ENCODE results near the gene PRKCA. TPM values are rescaled to one million over a fixed set of nuclear protein-coding genes. Genes with fewer than 3 reads are reported as not detected.

Gene PRKCA
- total RNA-seq, 2 donors from 2014 or later, result 8.3 to 26.5 TPM

GRCh38 chr17:66783656-66784381 is 481.4 kb downstream of the PRKCA start:
- H3K4me1 ChIP-seq (replicated peaks), result no peaks in the 10 kb centered on the region
- intact Hi-C loops (cut with DNase I), result no loop called here
- H3K36me3 ChIP-seq, result no peaks in the 10 kb centered on the region
- no peak for DNase-seq (ENCODE audit: low spot score)
- no peak overlapping the region for H3K4me3 ChIP-seq
- WGBS, result 94% methylated on average over 17 of the region's 17 CpGs
- no peak overlapping the region for H3K27ac ChIP-seq
- H3K9me3 ChIP-seq, result no peaks in the 10 kb centered on the region
- no peaks in the 10 kb centered on the region for H3K27me3 ChIP-seq (replicated peaks; ENCODE audit: insufficient read depth)
- TF ChIP-seq POLR2AphosphoS5 (IDR thresholded peaks at IDR 0.05) (no peak), CTCF (IDR thresholded peaks at IDR 0.05) (no peak)

GRCh38 chr17:66784621-66785364 is 482.4 kb downstream of the PRKCA start:
- no peaks in the 10 kb centered on the region for H3K27me3 ChIP-seq (replicated peaks; ENCODE audit: insufficient read depth)
- DNase-seq (ENCODE audit: low spot score), result no peak
- TF ChIP-seq POLR2AphosphoS5 (IDR thresholded peaks at IDR 0.05), result no peak
- no peak for TF ChIP-seq CTCF (IDR thresholded peaks at IDR 0.05)
- TF ChIP-seq POLR2A (IDR thresholded peaks at IDR 0.05), result no peak
- no peaks in the 10 kb centered on the region for H3K4me1 ChIP-seq (replicated peaks)
- 74% methylated on average over 11 of the region's 11 CpGs for WGBS
- H3K9me3 ChIP-seq, result no peaks in the 10 kb centered on the region
- no peak overlapping the region for H3K27ac ChIP-seq
- H3K36me3 ChIP-seq, result no peaks in the 10 kb centered on the region
- intact Hi-C loops (cut with DNase I), result no loop called here
- no peak overlapping the region for H3K4me3 ChIP-seq

- Histone ChIP-seq H3K4me1 (replicated peaks) (no peaks in the 10 kb centered on the region), H3K36me3 (no peaks in the 10 kb centered on the region), H3K27me3 (replicated peaks; ENCODE audit: insufficient read depth) (no peaks in the 10 kb centered on the region), H3K9me3 (no peaks in the 10 kb centered on the region), H3K27ac (no peak overlapping the region), H3K4me3 (no peak overlapping the region)
- no peak for TF ChIP-seq POLR2A (IDR thresholded peaks at IDR 0.05)
- no peak for DNase-seq (ENCODE audit: low spot score)
- intact Hi-C loops (cut with DNase I), result no loop called here
- WGBS, result 84% methylated on average over 10 of the region's 10 CpGs
These were observed 483.7 kb downstream of the PRKCA start for GRCh38 chr17:66786107-66786506.

GRCh38 chr17:66787914-66788313 is 485.5 kb downstream of the PRKCA start:
- Histone ChIP-seq H3K4me1 (replicated peaks) (no peaks in the 10 kb centered on the region), H3K27me3 (replicated peaks; ENCODE audit: insufficient read depth) (no peaks in the 10 kb centered on the region), H3K27ac (no peak overlapping the region), H3K4me3 (no peak overlapping the region), H3K9me3 (no peaks in the 10 kb centered on the region), H3K36me3 (no peaks in the 10 kb centered on the region)
- TF ChIP-seq POLR2A (IDR thresholded peaks at IDR 0.05) (no peak), POLR2AphosphoS5 (IDR thresholded peaks at IDR 0.05) (no peak), CTCF (IDR thresholded peaks at IDR 0.05) (no peak)
- WGBS, result 83% methylated on average over 3 of the region's 3 CpGs
- no peak for DNase-seq (ENCODE audit: low spot score)
- intact Hi-C loops (cut with DNase I), result no loop called here

DNA sequence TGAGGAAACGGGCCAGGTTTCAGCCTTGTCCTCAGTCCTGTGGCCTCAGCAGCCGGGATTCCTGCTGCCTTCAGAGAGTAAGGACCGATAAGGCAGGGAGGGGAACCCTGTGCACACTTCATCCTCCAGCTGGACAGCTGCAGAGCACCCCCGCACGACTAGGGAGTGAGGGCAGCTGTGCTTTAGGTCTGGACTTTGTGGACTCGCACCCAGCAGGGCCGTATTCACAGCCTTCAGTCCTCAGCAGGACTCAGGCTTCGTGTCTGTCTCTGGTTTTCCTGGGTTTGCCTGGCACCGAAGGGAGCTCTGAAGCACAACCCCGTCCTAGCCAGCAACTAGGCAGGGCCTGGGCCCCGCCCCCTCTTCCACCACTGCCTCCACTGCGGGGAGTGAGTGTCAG is 486.7 kb downstream of the PRKCA start:
- H3K36me3 ChIP-seq, result no peaks in the 10 kb centered on the region
- no peak overlapping the region for H3K27ac ChIP-seq
- H3K4me3 ChIP-seq, result no peak overlapping the region
- intact Hi-C loops (cut with DNase I), result no loop called here
- H3K4me1 ChIP-seq (replicated peaks), result no peaks in the 10 kb centered on the region
- H3K9me3 ChIP-seq, result no peaks in the 10 kb centered on the region
- TF ChIP-seq POLR2AphosphoS5 (IDR thresholded peaks at IDR 0.05), result no peak
- no peak for TF ChIP-seq CTCF (IDR thresholded peaks at IDR 0.05)
- no peak for TF ChIP-seq POLR2A (IDR thresholded peaks at IDR 0.05)
- WGBS, result 75% methylated on average over 12 of the region's 12 CpGs
- H3K27me3 ChIP-seq (replicated peaks; ENCODE audit: insufficient read depth), result no peaks in the 10 kb centered on the region
- no peak for DNase-seq (ENCODE audit: low spot score)

All from prostate gland (tissue), 2 donors.